GM23338 (cell line): ENCODE results near the gene TPCN2. TPM values are rescaled to one million over a fixed set of nuclear protein-coding genes. Genes with fewer than 3 reads are reported as not detected.

Experiments used
- ATAC-seq: fragments of 200-7000 bp; cut with Tn5 transposase; 3 replicates; pipeline ENCODE4 v1.9.1; 2020
- DNase-seq: peaks from one replicate; pipeline ENCODE4 v3.0.0-alpha.2; 2015; ENCODE audit warnings: low spot score
- H2AFZ ChIP-seq: fragments of 200-600 bp; sonication (generic); 2 replicates; pipeline ENCODE4 v1.8.0; 2016; ENCODE audit warnings: antibody characterized with exemption, mild to moderate bottlenecking, moderate library complexity
- H3F3A ChIP-seq: fragments of 200-600 bp; sonication (generic); replicated peaks from 2 replicates; pipeline ENCODE4 v1.8.0; 2017; ENCODE audit warnings: antibody characterized with exemption, mixed run types, low read depth
- H3K27ac ChIP-seq: fragments of 200-600 bp; sonication (generic); 2 replicates; pipeline ENCODE4 v1.6.1; 2016; ENCODE audit warnings: low read depth
- H3K27me3 ChIP-seq: fragments of 200-600 bp; sonication (generic); 2 replicates; pipeline ENCODE4 v1.8.0; 2016; ENCODE audit warnings: mild to moderate bottlenecking, mixed run types, moderate library complexity; ENCODE audit not compliant: insufficient read depth
- H3K36me3 ChIP-seq: fragments of 200-600 bp; sonication (generic); 2 replicates; pipeline ENCODE4 v1.8.0; 2016; ENCODE audit warnings: mild to moderate bottlenecking; ENCODE audit not compliant: insufficient read depth
- H3K4me1 ChIP-seq: fragments of 200-600 bp; sonication (generic); 2 replicates; pipeline ENCODE4 v1.8.0; 2016; ENCODE audit warnings: mild to moderate bottlenecking, moderate library complexity; ENCODE audit not compliant: insufficient read depth
- H3K4me2 ChIP-seq: fragments of 200-600 bp; sonication (generic); 2 replicates; pipeline ENCODE4 v1.7.1; 2017; ENCODE audit warnings: mixed run types
- H3K4me3 ChIP-seq: fragments of 200-600 bp; sonication (generic); 2 replicates; pipeline ENCODE4 v1.6.1; 2016; ENCODE audit warnings: mixed run types
- H3K79me2 ChIP-seq: fragments of 200-600 bp; sonication (generic); replicated peaks from 2 replicates; pipeline ENCODE4 v1.8.0; 2017; ENCODE audit warnings: mild to moderate bottlenecking; ENCODE audit not compliant: insufficient read depth
- H3K9me2 ChIP-seq: fragments of 200-600 bp; sonication (generic); 2 replicates; pipeline ENCODE4 v1.8.0; 2017; ENCODE audit not compliant: insufficient read depth
- H4K20me1 ChIP-seq: fragments of 200-600 bp; sonication (generic); replicated peaks from 2 replicates; pipeline ENCODE4 v1.8.0; 2017; ENCODE audit warnings: mild to moderate bottlenecking; ENCODE audit not compliant: insufficient read depth
- H3K27ac Mint-ChIP-seq: 2 replicates; pipeline ENCODE4 v1.8.0; 2020; ENCODE audit warnings: inconsistent platforms, mild to moderate bottlenecking, moderate library complexity, mixed read lengths
- H3K27me3 Mint-ChIP-seq: 3 replicates; pipeline ENCODE4 v1.8.0; 2022; ENCODE audit warnings: low read depth, mild to moderate bottlenecking, moderate library complexity, mixed read lengths, inconsistent platforms; ENCODE audit not compliant: insufficient read depth, poor library complexity
- H3K36me3 Mint-ChIP-seq: 3 replicates; pipeline ENCODE4 v1.8.0; 2021; ENCODE audit warnings: low read depth, mild to moderate bottlenecking, inconsistent platforms, moderate library complexity, mixed read lengths
- H3K4me1 Mint-ChIP-seq: 3 replicates; pipeline ENCODE4 v1.8.0; 2020; ENCODE audit warnings: mild to moderate bottlenecking, inconsistent platforms, mixed read lengths
- H3K4me3 Mint-ChIP-seq: 3 replicates; pipeline ENCODE4 v1.8.0; 2021; ENCODE audit warnings: moderate library complexity, mild to moderate bottlenecking, inconsistent platforms, mixed read lengths
- H3K9me3 Mint-ChIP-seq: 3 replicates; pipeline ENCODE4 v1.8.0; 2020; ENCODE audit warnings: moderate library complexity, mild to moderate bottlenecking, inconsistent platforms, mixed read lengths
- CREB1 ChIP-seq: fragments of 250-450 bp; sonication (Bioruptor Pico); IDR thresholded peaks from 2 replicates; pipeline ENCODE4 v1.5.0; 2020; ENCODE audit warnings: low read depth, mild to moderate bottlenecking, moderate library complexity
- CTCF ChIP-seq, 2 experiments: fragments of 200-600 bp in 1 of 2; sonication (generic) in 1 of 2; conservative IDR thresholded peaks; 2 replicates each; pipeline versions ENCODE4 v1.5.1 to v1.6.1; 2016 to 2017; ENCODE audit warnings: antibody characterized with exemption in 2 of 2, low read depth in 2 of 2, mild to moderate bottlenecking in 2 of 2, moderate library complexity in 1 of 2
- ETS1 ChIP-seq: IDR thresholded peaks from 2 replicates; pipeline ENCODE4 v1.6.1; 2016; ENCODE audit warnings: antibody characterized with exemption
- EZH2 ChIP-seq: fragments of 200-600 bp; sonication (generic); IDR thresholded peaks from one replicate; pipeline ENCODE4 v1.8.0; 2017; ENCODE audit warnings: antibody characterized with exemption, mild to moderate bottlenecking, low read depth; ENCODE audit not compliant: unreplicated experiment
- EZH2phosphoT487 ChIP-seq: fragments of 200-600 bp; sonication (generic); IDR thresholded peaks from one replicate; pipeline ENCODE4 v1.8.1; 2018; ENCODE audit warnings: antibody characterized with exemption; ENCODE audit not compliant: unreplicated experiment
- NANOG ChIP-seq: IDR thresholded peaks from 2 replicates; pipeline ENCODE4 v1.6.1; 2016; ENCODE audit warnings: antibody characterized with exemption, borderline replicate concordance
- POLR2AphosphoS5 ChIP-seq: IDR thresholded peaks from 2 replicates; pipeline ENCODE4 v1.6.1; 2016; ENCODE audit warnings: antibody characterized with exemption, low read depth
- STAT1 ChIP-seq: IDR thresholded peaks from one replicate; pipeline ENCODE4 v1.6.1; 2016; ENCODE audit warnings: antibody characterized with exemption; ENCODE audit not compliant: unreplicated experiment
- ZNF114 ChIP-seq: fragments of 250-450 bp; sonication (Bioruptor Pico); IDR thresholded peaks from 2 replicates; pipeline ENCODE4 v1.5.0; 2020; ENCODE audit warnings: mild to moderate bottlenecking, moderate library complexity
- ZNF331 ChIP-seq: fragments of 250-450 bp; sonication (Bioruptor Pico); IDR thresholded peaks from 2 replicates; pipeline ENCODE4 v1.5.0; 2020; ENCODE audit warnings: low read depth, mild to moderate bottlenecking, moderate library complexity
- ZNF462 ChIP-seq: fragments of 250-450 bp; sonication (Bioruptor Pico); IDR thresholded peaks from 2 replicates; pipeline ENCODE4 v1.5.0; 2020; ENCODE audit warnings: mild to moderate bottlenecking, moderate library complexity
- polyA plus RNA-seq: library from polyadenylated mRNA; unstranded; fragments of >200 nt; fragmentation: Nextera tagmentation; extraction: Ambion mirVana; gene quantifications from 2 replicates; pipeline ENCODE4 v1.2.1, GENCODE V29; 2016
- total RNA-seq: library from RNA; depleted of rRNA; stranded (reverse); fragments of >200 nt; shearing (Covaris generic); gene quantifications from 2 replicates; pipeline ENCODE4 v1.2.3, GENCODE V29; 2014

TPCN2 gene
- total and polyA plus RNA-seq, 2 experiments from 2014 or later: 5.8 to 14.7 TPM

GRCh38 chr11:69096473-69096872 is 47.7 kb downstream of the TPCN2 start:
- Histone ChIP-seq H3K4me1 (no peaks in the 10 kb centered on the region), H3K4me3 (no peak overlapping the region), H3K27ac (no peak overlapping the region), H2AFZ (no peak overlapping the region), H3K27me3 (no peaks in the 10 kb centered on the region), H3K9me2 (no peaks in the 10 kb centered on the region), H3K36me3 (peaks cover 1% of the 10 kb centered on the region; the same call in 1 of the 2 replicates), H3K79me2 (no peaks in the 10 kb centered on the region), H4K20me1 (no peaks in the 10 kb centered on the region), H3K4me2 (no peak overlapping the region), H3F3A (no peaks in the 10 kb centered on the region)
- H3K27ac Mint-ChIP-seq: no peak overlapping the region
- no peak for TF ChIP-seq POLR2AphosphoS5
- no peak for TF ChIP-seq EZH2
- no peak overlapping the region for H3K4me3 Mint-ChIP-seq
- H3K36me3 Mint-ChIP-seq: peaks cover 17% of the 10 kb centered on the region; the same call in 2 of the 3 replicates
- ATAC-seq: no peak
- H3K27me3 Mint-ChIP-seq: peaks cover 14% of the 10 kb centered on the region
- peaks cover 9% of the 10 kb centered on the region for H3K4me1 Mint-ChIP-seq
- no peak for DNase-seq
- H3K9me3 Mint-ChIP-seq: no peaks in the 10 kb centered on the region; the same call in 2 of the 3 replicates

GRCh38 chr11:69097263-69097662 is 48.5 kb downstream of the TPCN2 start:
- Histone ChIP-seq H3K27me3 (no peaks in the 10 kb centered on the region), H4K20me1 (no peaks in the 10 kb centered on the region), H3K4me2 (no peak overlapping the region), H2AFZ (no peak overlapping the region), H3K4me3 (no peak overlapping the region), H3K4me1 (no peaks in the 10 kb centered on the region), H3K79me2 (no peaks in the 10 kb centered on the region), H3K9me2 (no peaks in the 10 kb centered on the region), H3K27ac (no peak overlapping the region), H3F3A (no peaks in the 10 kb centered on the region), H3K36me3 (no peaks in the 10 kb centered on the region)
- no peak overlapping the region for H3K27ac Mint-ChIP-seq
- no peaks in the 10 kb centered on the region for H3K9me3 Mint-ChIP-seq
- peaks cover 9% of the 10 kb centered on the region for H3K4me1 Mint-ChIP-seq
- no peak overlapping the region for H3K4me3 Mint-ChIP-seq
- peaks cover 14% of the 10 kb centered on the region for H3K27me3 Mint-ChIP-seq
- no peak for DNase-seq
- ATAC-seq: no peak
- H3K36me3 Mint-ChIP-seq: peaks cover 9% of the 10 kb centered on the region; the same call in 2 of the 3 replicates
- TF ChIP-seq NANOG: no peak
- no peak for TF ChIP-seq CREB1 (CRISPR knock-in tag)
- no peak for TF ChIP-seq ZNF462 (CRISPR knock-in tag)
- TF ChIP-seq ZNF114 (CRISPR knock-in tag): no peak
- no peak for TF ChIP-seq STAT1
- TF ChIP-seq EZH2: no peak
- TF ChIP-seq ETS1: no peak
- TF ChIP-seq POLR2AphosphoS5: no peak
- no peak for TF ChIP-seq ZNF331 (CRISPR knock-in tag)
- TF ChIP-seq EZH2phosphoT487: no peak
- TF ChIP-seq CTCF (conservative IDR thresholded peaks at IDR 0.05; ENCODE audit: low read depth in 2 of 2): no peak
